SK-N-MC (cell line): ENCODE data around the gene FLRT1.

Experiments
- EZH2 ChIP-seq: fragments of 200-600 bp; sonication (generic); IDR thresholded peaks from one replicate; pipeline ENCODE4 v1.6.1; 2017; ENCODE audit warnings: antibody characterized with exemption
- POLR2AphosphoS5 ChIP-seq: IDR thresholded peaks from 2 replicates; pipeline ENCODE4 v1.6.1; 2012; ENCODE audit warnings: mild to moderate bottlenecking, low read depth, low read length, borderline replicate concordance

- TF ChIP-seq POLR2AphosphoS5 (no peak), EZH2 (no peak)
Observed at GRCh38 chr11:64000740-64001483, 34.8 kb upstream of the FLRT1 start.
